DMS153 treated with DMSO at 0.1 percent for 48 hours (cell line): ENCODE results near the gene RASIP1.

ENCODE experiments used
- DNase-seq: peaks from one replicate; lab custom pipeline; 2025; ENCODE audit not compliant: unreplicated experiment; lab: John Stamatoyannopoulos, UW

RASIP1 gene

DNA sequence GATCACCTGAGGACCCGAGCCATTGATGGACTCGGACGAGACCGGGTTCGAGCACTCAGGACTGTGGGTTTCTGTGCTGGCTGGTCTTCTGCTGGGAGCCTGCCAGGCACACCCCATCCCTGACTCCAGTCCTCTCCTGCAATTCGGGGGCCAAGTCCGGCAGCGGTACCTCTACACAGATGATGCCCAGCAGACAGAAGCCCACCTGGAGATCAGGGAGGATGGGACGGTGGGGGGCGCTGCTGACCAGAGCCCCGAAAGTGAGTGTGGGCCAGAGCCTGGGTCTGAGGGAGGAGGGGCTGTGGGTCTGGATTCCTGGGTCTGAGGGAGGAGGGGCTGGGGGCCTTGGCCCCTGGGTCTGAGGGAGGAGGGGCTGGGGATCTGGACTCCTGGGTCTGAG lies 15.8 kb upstream of the RASIP1 start:
- no peak for DNase-seq

DNA sequence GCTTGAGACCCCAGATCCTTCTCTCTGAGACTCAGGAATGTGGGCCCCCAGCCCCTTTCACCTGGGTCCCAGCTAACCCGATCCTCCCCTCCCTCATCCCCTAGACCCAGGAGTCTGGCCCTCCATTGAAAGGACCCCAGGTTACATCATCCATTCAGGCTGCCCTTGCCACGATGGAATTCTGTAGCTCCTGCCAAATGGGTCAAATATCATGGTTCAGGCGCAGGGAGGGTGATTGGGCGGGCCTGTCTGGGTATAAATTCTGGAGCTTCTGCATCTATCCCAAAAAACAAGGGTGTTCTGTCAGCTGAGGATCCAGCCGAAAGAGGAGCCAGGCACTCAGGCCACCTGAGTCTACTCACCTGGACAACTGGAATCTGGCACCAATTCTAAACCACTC lies 15.4 kb upstream of the RASIP1 start:
- no peak for DNase-seq

DNA sequence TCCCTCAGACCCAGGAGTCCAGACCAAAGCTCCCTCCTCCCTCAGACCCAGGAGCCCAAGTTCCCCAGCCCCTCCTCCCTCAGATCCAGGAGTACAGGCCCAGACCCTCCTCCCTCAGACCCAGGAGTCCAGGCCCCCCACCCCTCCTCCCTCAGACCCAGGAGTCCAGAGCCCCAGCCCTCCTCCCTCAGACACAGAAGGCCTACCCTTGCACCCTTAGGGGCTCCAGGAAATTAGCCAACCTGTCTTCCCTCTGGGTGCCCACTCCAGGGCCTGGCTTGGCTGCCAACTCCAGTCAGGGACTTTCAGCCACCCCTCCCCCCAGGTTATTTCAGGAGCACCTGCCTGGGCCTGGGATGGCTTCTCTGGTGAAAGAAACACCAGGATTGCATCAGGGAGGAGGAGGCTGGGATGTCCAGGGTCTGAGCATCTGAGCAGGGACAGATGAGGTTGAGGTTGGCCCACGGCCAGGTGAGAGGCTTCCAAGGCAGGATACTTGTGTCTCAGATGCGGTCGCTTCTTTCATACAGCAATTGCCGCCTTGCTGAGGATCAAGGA lies 14.8 kb upstream of the RASIP1 start, which contains the start of gene FGF21:
FGF21 (plus strand) TSS at position 441 of the 558 bp plus-strand sequence. CDS start 713 bp downstream, outside the sequence.
- no peak for DNase-seq

DNA sequence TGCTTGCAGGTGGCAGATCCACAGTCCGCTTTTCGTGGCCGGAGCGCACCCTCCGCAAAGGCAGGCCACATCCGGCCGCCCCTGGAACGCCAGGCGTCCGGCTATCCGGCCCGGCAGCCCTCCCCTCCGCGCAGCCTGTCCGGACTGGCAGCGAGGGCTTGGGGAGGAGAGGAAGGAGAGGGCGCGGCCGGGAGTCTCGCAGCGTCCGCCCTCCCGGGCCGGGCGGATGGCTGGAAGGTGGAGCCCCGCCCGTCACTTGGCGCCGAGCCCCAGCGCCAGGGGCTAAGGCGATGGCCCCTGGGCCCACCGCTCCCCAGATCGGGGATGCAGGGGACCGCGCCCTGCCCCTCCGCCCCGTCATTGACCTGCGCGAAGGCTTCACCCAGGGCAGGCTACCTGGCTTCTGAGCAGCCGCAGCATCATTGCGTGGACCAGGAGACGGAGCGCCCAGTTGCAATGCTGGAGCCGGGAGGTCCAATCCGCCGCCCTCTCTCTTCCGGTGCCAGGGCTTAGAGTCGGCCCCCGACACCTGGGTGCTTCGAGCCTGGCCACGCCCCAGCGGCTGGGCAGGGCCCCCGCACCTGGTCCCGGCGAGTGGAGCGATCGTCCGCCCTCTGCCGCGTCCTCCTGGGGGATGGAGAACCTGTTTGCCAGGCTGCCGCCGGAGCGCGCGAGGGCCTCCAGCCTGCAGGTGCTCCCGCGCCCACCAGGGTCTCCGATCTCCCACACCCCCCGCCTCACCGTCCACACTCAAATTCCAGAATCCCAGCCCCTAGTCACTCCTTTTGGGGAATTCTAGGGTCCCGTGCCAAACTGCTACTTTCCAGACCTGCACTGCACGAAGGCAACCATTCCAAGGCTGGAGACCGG lies 12.3 kb upstream of the RASIP1 start, which contains the start of gene FUT1:
FUT1 (minus strand) TSS at position 146 of the 870 bp plus-strand sequence. CDS start 1,360 bp downstream, outside the sequence.
- peak; percentile 94 for DNase-seq

DNA sequence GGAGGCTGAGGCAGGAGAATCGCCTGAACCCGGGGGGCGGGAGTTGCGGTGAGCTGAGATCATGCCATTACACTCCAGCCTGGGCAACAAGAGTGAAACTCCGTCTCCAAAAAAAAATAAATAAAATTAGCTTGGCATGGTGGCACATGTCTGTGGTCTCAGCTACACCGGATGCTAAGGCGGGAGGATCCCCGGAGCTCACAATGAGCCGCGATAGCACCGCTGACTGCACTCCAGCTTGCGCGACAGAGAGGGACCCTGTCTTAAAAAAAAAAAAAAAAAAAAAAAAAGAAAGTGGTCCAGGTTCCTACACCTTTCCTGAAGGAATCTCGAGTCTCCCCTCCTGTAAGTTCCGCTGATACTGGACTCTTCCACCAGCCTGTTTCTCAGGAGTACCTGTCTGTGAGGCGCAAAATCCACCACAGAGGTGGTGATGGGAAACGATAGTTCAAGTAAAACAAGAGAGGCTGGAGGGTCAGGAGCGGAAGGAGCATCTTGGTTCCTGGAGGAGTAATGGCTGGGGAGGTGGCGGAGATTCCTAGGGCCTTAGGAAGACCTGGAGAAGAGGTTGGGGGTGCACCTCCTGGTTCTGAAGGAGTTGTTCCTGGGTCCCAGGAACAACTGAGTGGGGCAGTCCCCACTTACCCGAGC lies 11.6 kb upstream of the RASIP1 start:
- no peak for DNase-seq

DNA sequence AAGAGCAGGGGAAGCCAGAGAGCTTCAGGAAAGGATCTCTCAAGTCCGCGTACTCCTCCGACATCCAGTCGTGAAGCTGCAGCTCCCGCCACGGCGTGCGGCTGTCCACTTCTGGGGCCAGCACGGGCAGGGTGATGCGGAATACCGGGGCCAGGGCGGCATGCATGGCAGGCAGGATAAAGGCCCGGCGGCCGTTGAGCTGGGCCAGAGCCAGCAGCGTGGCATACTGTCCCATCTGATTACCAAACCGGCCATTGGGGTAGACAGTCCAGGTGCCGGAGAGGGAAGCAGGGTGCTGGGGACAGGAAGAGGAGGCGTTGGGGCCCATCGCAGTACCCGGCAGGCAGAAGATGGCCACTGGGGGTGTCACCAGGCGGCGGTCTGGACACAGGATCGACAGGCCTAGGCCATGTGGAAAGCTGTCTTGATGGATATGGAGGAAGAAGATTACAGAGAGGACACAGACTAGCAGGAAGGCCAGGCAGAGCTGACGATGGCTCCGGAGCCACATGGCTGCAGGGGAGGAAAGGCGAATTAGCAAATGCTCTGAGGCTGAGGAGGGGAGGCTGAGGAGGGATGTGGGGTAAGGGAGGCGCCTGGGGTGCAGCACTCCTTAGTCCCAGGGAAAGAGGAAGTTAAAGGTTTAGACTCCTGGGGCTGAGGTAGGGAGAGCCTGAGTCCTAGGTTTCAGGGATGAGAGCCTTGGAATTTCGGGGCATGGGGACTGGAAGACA lies 10.5 kb upstream of the RASIP1 start:
- no peak for DNase-seq

DNA sequence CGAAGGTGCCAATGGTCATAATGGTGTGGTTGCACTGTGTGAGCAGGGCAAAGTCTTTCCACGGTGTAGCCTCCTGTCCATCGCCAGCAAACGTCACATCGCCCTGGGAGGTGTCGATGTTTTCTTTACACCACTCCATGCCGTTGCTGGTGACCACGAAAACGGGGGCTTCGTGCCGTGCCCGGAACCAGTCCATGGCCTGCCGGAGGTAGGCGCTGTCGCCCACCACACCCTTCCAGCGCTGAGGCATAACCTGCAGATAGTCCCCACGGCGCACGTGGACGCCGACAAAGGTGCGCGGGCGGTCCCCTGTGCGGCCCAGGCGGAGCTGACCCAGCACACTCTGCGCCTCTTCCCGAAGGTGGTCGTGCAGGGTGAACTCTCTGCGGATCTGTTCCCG lies 9.9 kb upstream of the RASIP1 start:
- DNase-seq, result no peak

DNA sequence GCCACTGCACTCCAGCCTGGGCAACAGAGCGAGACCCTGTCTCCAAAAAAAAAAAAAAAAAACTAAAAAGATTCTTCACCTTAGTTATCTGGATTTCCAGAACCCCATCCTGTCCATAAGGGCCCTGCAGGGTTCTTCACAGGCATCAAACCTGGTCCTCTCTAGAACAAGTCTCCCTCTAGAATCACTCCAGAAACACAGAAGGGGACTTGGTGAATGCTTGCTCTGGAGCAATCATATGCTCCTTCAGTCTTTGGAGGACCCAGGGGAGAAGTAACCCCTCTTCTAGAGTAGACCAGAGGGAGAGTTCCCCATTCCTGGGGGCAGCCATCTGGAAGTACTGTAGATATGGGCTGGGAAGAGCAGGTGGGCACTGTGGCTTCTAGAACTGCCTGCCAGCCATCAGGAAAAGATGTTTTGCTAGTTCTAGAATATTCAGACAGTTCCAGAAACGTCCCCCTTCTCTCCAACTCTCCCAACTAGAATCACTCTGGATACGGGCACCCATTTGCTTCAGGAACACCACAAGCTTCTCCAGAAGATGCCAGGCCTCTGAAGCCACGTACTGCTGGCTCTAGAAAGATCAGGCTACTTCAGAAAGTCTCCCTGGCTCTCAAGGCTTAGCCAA lies 9.3 kb upstream of the RASIP1 start:
- no peak for DNase-seq

DNA sequence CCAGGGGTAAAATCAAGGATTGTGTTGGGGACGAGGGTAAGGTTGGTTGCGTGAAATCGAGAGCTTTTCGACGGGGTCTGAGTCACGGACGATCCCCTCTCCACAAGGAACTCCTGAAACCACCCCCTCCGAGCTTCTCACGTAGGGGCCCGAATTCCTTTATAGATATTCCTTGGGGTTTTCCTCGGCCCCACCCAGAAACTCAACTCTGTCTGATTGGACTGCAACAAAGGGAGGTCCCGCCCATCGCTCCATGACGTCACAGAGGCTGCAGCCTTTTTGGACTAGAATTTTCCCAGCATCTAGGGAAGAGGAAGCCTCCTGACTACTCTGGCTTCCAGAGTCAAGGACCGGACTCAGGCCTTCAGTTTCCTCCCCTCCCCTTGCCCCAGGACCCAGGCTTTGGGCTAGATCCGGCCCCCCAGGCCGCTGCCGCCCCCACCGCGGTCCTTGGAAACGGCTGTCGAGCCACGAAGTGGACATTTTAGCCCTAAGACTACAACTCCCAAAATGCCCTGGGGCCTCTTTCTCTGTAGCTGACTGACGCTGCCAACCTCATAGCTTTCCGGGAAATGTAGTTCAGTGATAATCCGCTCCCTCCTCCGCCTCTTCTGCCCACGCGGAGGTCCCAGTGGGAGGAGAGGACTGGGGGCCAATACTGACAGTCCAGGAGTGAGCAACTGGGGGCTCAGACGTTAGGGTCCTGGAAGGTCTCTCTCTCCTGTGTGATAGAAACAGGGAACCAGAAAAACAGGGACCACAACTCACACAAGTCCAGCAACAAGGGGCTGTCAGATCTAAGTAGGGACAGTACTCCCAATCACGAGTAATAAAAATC lies 6.5 kb upstream of the RASIP1 start, which contains the start of gene IZUMO1:
IZUMO1 (minus strand) TSS at position 172 of the 838 bp plus-strand sequence. CDS start 1,050 bp downstream, outside the sequence.
- peak; percentile 82 for DNase-seq

DNA sequence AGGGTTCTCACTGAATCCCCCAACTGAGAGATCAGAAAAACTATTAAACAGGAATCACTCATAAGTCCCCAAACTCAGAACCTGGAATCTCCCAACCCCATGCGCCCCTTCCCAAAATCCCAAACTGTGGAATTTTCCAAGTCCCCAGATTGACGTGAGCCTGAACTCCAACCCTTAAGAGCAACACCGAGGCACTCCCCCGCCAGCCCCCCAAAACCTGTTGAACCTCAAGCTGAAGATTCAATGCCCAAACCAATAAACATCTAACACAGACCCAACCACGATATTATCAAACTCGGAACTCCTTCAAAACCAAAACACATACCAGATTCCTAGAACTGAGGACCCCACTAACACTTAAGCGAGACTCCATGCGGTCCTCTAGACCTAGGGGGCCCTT lies 5.7 kb upstream of the RASIP1 start:
- DNase-seq, result no peak

DNA sequence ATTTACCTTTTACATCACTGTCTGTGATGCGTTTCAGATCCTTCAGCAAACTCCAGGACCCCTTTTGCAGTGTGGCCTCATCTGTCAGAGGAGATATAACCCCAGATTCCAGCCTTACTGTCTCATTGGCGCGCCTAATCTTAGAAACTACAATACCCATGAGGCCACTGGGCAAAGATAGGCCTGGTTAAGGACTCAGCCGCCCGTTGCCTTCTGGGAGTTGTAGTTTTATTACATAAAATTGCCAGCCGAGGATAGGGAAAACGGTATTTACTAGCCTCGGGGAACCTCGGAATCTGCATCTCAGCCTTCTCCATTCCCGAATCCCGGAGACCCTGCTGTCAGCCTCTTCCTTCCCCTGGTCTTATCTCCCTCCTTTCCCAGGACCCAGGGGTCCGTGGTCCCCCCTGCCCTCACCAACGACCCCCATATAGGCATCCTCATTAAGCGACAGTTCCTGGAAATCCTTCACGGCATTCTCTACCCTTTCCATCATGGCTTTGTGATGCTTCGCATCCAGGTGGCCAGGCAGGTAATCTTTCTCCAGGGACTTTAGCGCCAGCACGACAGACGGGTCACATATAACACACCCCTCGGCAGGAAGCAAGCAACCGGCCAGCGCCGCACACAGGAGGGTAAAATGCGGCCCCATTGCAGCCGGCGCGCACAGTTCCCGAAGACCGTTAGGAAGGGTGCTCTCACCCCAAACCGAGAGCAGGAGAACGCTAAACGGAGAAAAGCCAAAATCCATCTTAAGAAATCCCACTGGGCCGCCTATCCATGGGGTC lies 5.0 kb upstream of the RASIP1 start:
- DNase-seq, result peak; percentile 70

DNA sequence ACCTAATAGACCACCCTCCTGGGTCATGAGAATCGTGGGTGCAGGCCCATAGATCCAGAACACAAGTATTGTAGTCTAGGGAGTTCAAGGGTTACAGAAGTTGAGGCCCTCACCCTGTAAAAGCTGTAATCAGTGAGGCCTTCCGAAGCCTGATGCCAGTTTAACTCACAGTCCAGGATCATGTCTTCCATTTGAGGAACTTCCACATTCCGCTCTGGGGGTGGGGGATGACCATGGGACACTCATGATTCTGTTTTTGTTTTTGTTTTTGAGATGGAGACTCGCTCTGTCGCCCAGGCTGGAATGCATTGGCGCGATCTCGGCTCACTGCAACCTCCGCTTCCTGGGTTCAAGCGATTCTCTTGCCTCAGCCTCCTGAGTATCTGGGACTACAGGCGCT lies 1.7 kb upstream of the RASIP1 start:
- DNase-seq, result no peak

DNA sequence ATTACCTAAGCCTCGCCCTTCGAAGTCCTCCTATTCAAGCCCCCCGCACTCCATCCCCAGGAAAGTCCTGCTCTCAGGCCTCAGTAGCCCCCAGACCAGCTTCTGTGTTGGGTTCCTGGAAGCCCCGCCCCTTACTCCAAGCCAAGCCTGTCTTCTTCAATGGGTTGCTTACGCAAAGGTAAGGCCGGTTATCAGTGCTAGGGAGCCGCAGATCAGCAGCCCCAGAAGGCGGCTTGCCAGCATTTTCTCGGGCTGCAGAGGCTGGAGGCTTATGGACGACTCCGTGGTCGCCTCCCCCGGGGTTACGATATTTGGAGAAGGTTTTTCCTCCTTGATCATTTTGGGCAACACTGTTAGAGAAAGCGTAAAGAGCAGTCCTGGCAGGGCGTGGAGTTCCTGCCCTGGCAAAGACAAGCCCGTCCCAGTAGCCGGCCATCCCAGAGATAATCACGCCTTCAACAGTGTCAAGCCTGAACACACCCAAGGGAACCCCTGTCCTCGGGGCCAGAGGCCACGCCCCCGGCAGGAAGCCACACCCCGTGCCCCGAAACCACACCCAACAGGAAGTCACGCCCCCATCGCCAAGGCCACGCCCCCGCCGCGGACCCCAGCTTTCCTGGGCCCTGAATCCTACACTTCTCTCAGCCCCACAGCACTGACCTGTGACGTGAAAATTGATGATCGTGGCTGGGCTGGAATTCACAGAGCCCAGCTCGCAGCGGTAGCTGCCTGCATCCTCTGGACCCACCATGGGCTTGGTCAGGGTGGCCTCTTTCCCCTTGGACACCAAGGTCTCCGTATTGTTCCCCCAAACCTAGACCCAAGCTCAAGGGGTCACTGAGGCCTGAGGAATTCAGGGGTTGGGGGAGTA lies 954 bp upstream of the RASIP1 start:
- DNase-seq, result peak; percentile 66

DNA sequence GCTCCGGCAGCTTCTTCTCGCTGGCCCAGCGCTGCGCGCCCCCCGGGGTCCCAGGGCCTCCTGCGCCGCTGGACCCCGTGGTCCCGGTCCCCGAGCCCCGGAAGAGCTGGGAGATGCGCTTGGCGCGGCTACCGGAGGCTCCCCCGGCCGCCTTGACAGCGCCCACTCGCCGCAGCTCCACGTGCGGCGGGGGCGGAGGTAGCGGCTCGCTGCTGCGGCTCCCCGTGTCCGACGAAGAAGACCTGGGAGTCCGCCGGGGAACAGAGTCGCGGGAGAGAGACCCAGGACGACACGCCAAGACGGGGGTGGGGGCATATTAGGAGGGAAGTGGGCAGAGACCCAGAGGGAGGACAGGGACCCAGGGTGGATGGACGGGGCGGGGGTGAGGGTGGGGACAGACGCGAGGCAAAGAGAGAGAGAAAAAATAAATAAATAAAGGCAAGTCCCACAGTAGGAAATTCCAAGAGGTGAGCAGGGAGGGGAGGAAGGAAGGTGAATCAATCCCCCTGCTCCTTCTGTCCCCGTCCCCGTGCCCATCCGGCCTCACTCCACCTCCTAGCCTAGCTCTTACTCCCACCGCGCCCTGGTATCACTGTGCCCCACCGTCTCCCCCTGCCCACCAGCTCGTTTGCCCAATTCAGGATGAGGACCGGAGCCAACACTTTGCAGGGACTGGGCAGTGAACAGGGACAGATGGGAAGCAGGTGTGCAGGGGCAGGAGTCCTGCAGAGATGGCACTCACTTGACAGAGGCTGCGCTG lies 826 bp downstream of the RASIP1 start:
- DNase-seq, result no peak

DNA sequence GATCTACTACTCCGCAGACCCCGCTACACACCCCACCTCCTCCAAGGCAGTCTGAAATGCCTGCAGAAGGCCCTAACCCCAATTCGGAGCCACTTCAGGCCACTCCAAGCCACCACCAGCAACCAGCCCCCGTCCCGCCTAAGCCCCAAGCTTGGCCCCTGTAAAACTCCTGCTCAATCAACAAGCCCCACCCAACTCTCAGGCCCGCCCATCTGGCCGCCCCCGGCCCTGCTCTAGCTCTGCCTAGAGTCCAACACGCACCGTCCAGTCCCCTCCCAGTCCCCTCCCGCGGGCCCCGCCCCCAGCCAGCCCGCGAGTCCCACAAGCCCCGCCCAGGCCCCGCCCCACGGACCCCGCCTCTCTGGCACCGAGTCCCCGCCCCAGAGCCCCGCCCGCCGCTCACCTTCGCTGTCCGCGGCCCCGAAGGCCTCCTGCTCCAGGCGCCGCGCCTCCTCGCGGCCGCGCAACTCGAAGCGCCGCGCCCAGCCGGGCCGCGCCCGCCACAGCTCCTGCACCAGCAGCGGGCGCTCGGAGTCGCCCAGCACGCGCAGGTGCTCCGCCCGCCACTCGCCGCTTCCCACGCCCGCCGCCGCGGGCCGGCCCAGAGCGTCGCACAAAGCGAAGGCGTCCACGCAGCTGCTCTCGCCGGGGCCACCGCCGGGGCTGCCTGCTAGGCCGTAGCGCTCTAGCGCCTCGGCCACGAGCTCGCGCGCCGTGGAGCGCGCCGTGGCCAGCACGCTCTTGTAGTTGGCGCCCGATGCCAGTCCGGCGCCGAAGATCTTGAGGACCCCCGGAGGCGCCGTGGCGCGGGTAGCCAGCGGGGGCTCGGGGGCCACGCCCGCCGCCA lies 1.6 kb downstream of the RASIP1 start:
- peak; percentile 77 for DNase-seq

DNA sequence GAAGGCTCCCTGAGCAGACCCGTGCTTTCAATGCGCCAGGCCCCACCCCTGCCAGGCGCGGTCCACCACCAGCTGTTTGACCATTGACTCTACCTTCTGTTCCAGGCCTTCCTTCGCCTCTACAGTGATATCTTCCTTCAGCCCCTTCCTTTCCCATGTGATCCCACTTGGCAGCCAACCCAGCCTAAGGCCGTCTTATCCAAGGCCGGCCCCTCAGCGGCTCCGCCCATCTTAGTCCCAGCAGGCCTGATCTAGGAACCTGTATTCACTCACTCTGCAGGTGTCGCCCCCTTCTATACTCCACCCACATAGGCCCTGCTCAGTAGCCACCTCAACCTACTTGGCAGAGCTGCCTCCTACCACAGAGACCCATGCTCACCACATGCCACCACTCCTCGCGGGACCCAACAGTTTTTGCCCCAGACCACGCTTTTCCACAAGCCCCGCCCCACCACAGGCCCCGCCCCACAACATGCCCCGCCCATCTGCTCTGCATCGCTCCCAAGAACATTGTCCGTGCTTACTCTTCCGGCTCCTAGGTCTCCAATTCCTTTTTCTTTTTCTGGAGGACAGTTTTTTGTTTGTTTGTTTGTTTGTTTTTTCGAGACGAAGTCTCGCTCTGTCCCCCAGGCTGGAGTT lies 2.9 kb downstream of the RASIP1 start:
- no peak for DNase-seq
